ENCODE results near the gene SNUPN. TPM values are rescaled to one million over a fixed set of nuclear protein-coding genes. Genes with fewer than 3 reads are reported as not detected.

SNUPN gene
- total RNA-seq, 2 experiments from 2014 or later = 44.4 to 71.1 TPM

- Histone ChIP-seq H2AFZ (ENCODE audit: low read length) (peak within 1 kb of the TSS; percentile 60; the same call in 1 of the 2 replicates), H3K4me3 (ENCODE audit: low read depth, low read length, poor library complexity, severe bottlenecking) (peak within 1 kb of the TSS; percentile 89), H3K27ac (ENCODE audit: low read depth, low read length, poor library complexity, severe bottlenecking) (peak within 1 kb of the TSS; percentile 85), H3K4me2 (ENCODE audit: low read length) (peak within 1 kb of the TSS; percentile 100), H3K36me3 (ENCODE audit: insufficient read depth, low read length) (peaks cover 28% of the 10 kb centered on the region), H3K4me1 (ENCODE audit: insufficient read depth, low read length, poor library complexity, severe bottlenecking) (peaks cover 39% of the 10 kb centered on the region), H3K9me2 (ENCODE audit: insufficient read depth, low read length) (no peaks in the 10 kb centered on the region), H3K79me2 (ENCODE audit: insufficient read depth, low read depth, low read length) (peaks cover 43% of the 10 kb centered on the region), H4K20me1 (ENCODE audit: insufficient read depth, low read length) (peaks cover 26% of the 10 kb centered on the region), H3K9me3 (ENCODE audit: low read length) (no peaks in the 10 kb centered on the region)
- CTCF ChIA-PET (ENCODE audit: unreplicated experiment) = interaction anchor here (1.1 to 1.8 kb wide), 2 partner anchors 62 to 272 kb away, joined by 3 to 6 read pairs; partner anchors contain the start of gene MAN2C1
- POLR2A ChIA-PET = interaction anchor here (0.6 to 3.5 kb wide), 9 partner anchors 9 to 588 kb away, joined by 3 to 23 read pairs (median 4); partner anchors contain the start of genes MAN2C1, SIN3A and SNUPN
- peak; percentile 98 for DNase-seq (ENCODE audit: low spot score)
- intact Hi-C loops (cut with micrococcal nuclease; ENCODE audit: unreplicated experiment) = loop anchor here (1.0 to 5.0 kb wide), 5 partner anchors 15 to 293 kb away; partner anchors contain the start of genes NEIL1, PTPN9 and SNUPN
- BruUV-seq (replicated peaks) = no TSS peak
- TF ChIP-seq EZH2phosphoT487 (IDR thresholded peaks at IDR 0.05; ENCODE audit: borderline replicate concordance, low read depth, low read length) (no peak), CTCF (conservative IDR thresholded peaks at IDR 0.05; ENCODE audit: low read length) (no peak)
Observed at GRCh38 chr15:75639709-75640482, 14.4 kb upstream of the SNUPN start, which contains the start of gene IMP3. IMP3 (minus strand) TSS chr15:75640224; CDS start chr15:75640168, 56 bp downstream.

GRCh38 chr15:75639191-75639708 is 13.7 kb upstream of the SNUPN start:
- intact Hi-C loops (cut with micrococcal nuclease; ENCODE audit: unreplicated experiment) = loop anchor here (5.0 kb wide), 1 partner anchor 43 kb away; no protein-coding TSS in a partner anchor
- ChIA-PET CTCF (ENCODE audit: unreplicated experiment) (interaction anchor here (1.8 kb wide), 1 partner anchor 271 kb away, joined by 6 read pairs; the partner anchor contains the start of gene MAN2C1), POLR2A (interaction anchor here (0.6 to 3.5 kb wide), 6 partner anchors 9 to 589 kb away, joined by 3 to 23 read pairs (median 10); partner anchors contain the start of genes MAN2C1, SIN3A and SNUPN)
- Histone ChIP-seq H3K36me3 (ENCODE audit: insufficient read depth, low read length) (peaks cover 28% of the 10 kb centered on the region), H3K79me2 (ENCODE audit: insufficient read depth, low read depth, low read length) (peaks cover 43% of the 10 kb centered on the region), H3K4me3 (ENCODE audit: low read depth, low read length, poor library complexity, severe bottlenecking) (peak overlapping the region; percentile 89), H2AFZ (ENCODE audit: low read length) (peak overlapping the region; percentile 20; the same call in 1 of the 2 replicates), H3K4me1 (ENCODE audit: insufficient read depth, low read length, poor library complexity, severe bottlenecking) (peaks cover 39% of the 10 kb centered on the region), H3K9me2 (ENCODE audit: insufficient read depth, low read length) (no peaks in the 10 kb centered on the region), H4K20me1 (ENCODE audit: insufficient read depth, low read length) (peaks cover 26% of the 10 kb centered on the region), H3K4me2 (ENCODE audit: low read length) (peak overlapping the region; percentile 100), H3K27ac (ENCODE audit: low read depth, low read length, poor library complexity, severe bottlenecking) (peak overlapping the region; percentile 85), H3K9me3 (ENCODE audit: low read length) (no peaks in the 10 kb centered on the region)
- DNase-seq (ENCODE audit: low spot score) = peak; percentile 22
- TF ChIP-seq EZH2phosphoT487 (IDR thresholded peaks at IDR 0.05; ENCODE audit: borderline replicate concordance, low read depth, low read length) = no peak
- TF ChIP-seq CTCF (conservative IDR thresholded peaks at IDR 0.05; ENCODE audit: low read length) = no peak
- TSS peak; percentile 88 for BruUV-seq (replicated peaks)
